Fibroblast of pulmonary artery (primary cell): ENCODE results near the gene AURKAIP1.
"Not testable (repeated sequence)": the region's sequence is repeated elsewhere in the genome, so short reads cannot be mapped to it uniquely, and the experiment has no call there.

Source experiments
- DNase-seq: peaks from one replicate; pipeline ENCODE4 v3.0.0-alpha.2; 2010; ENCODE audit warnings: low read depth
- H3K4me3 ChIP-seq: replicated peaks from 2 replicates; pipeline ENCODE4 v1.5.1; 2011; ENCODE audit warnings: low read depth, mild to moderate bottlenecking, control low read depth, low read length, moderate library complexity
- CTCF ChIP-seq: IDR thresholded peaks from 2 replicates; pipeline ENCODE4 v1.5.1; 2011; ENCODE audit warnings: mild to moderate bottlenecking, control low read depth, low read length, inconsistent platforms; ENCODE audit errors: missing control alignments

The AURKAIP1 gene

GRCh38 chr1:1370771-1371300 lies 4.2 kb downstream of the AURKAIP1 start:
- DNase-seq: no peak
- TF ChIP-seq CTCF: no peak
- H3K4me3 ChIP-seq: no peak overlapping the region

GRCh38 chr1:1370094-1370493 lies 4.9 kb downstream of the AURKAIP1 start:
- not testable (repeated sequence) for DNase-seq, H3K4me3 ChIP-seq

- no peak for DNase-seq
- no peak for TF ChIP-seq CTCF
- H3K4me3 ChIP-seq: no peak overlapping the region
Observed at GRCh38 chr1:1367315-1367714, 7.7 kb downstream of the AURKAIP1 start.

DNA sequence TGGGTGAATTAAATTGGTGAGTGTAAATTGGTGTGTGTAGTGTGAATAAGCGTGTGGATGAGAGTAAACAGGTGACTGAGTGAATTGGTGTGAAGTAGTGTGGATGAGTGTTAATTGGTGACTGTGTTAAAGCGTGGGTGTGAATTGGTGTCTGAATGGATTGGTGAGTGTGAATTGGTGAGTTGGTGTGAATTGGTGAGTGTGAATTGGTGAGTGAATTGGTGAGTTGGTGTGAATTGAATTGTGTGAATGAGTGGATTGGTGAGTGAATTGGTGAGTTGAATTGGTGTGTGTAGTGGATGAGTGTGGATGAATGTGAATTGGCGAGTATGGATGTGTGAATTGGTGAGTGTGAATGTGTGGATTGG lies 8.3 kb downstream of the AURKAIP1 start:
- no peak for TF ChIP-seq CTCF

GRCh38 chr1:1365875-1366698 lies 8.9 kb downstream of the AURKAIP1 start:
- no peak for DNase-seq
- no peak for TF ChIP-seq CTCF
- no peak overlapping the region for H3K4me3 ChIP-seq

More for the DNA sequence above, 8.3 kb downstream of the AURKAIP1 start:
- no peak overlapping the region for H3K4me3 ChIP-seq
- DNase-seq: no peak

DNA sequence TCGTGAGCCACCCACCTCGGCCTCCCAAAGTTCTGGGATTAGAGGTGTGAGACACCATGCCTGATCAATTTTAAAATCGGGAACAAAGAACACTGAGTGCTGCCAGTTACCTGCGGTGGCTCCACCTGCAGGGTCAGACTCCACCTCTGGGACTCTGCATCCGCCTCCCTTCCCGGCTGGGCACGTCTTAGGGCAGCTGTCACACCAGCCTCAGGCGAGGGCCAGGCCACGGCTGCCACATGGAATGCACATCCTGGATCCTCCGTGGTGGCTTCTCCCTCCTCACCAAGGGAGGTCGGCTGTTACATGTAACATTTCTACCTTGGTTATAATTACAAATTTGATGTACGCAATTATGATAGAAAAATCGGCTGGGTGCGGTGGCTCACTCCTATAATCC lies 10.7 kb downstream of the AURKAIP1 start:
- DNase-seq: no peak
- H3K4me3 ChIP-seq: no peak overlapping the region
- no peak for TF ChIP-seq CTCF

DNA sequence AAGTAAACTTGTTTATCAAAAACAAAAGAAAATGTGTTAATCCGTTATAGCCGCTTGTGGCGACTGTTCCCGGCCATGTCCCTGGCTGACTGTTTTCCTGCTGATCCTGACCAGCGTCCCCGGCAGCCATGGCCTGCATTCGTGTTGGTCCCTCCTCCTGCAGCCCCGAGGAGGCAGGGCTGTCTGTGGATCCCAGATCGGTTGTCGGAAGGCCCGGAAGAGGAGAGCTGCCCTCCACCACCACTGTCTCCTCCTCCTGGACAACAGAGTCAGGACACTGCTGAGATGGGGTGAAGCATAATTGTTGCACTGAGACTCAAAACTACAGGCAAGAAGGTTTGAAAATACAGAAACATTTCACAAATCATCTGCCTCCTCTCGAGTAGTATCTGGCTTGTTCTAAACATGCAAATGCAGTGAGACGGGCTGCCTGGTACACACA lies 13.0 kb downstream of the AURKAIP1 start:
- TF ChIP-seq CTCF: peak; percentile 7
- DNase-seq: peak; percentile 79
- no peak overlapping the region for H3K4me3 ChIP-seq
